Bronchus fibroblast of lung (primary cell): ENCODE results near the gene GCM1. TPM values are rescaled to one million over a fixed set of nuclear protein-coding genes. Genes with fewer than 3 reads are reported as not detected.

Experiments
- total RNA-seq: library from RNA; depleted of rRNA; stranded (reverse); fragments of >200 nt; gene quantifications from 2 replicates; pipeline ENCODE4 v1.2.3, GENCODE V29; 2015

The GCM1 gene
- not detected in 2 replicates for total RNA-seq

GRCh38 chr6:53148684-53149083, at the start of gene GCM1:
Gene GCM1, minus strand, starts transcription at chr6:53148841. Its CDS starts 3,209 bp downstream, at chr6:53145632.

Other genes starting within 250 kb of the GCM1 start
- not detected in 2 replicates for gene GSTA3, start 239.1 kb downstream of the GCM1 start, total RNA-seq
- gene GSTA4, start 153.6 kb downstream of the GCM1 start, total RNA-seq, result 38.9 and 44.2 TPM in 2 replicates
- 11.3 and 12.8 TPM in 2 replicates for gene CILK1, start 87.0 kb downstream of the GCM1 start, total RNA-seq
- 26.5 and 34.0 TPM in 2 replicates for gene FBXO9, start 83.4 kb downstream of the GCM1 start, total RNA-seq
- 95.3 and 95.6 TPM in 2 replicates for gene ELOVL5, start 200.1 kb upstream of the GCM1 start, total RNA-seq